OCI-M2 (cell line): ENCODE data around the gene FAM78A.
"Not testable (repeated sequence)": the region's sequence is repeated elsewhere in the genome, so short reads cannot be mapped to it uniquely, and the experiment has no call there.

Source experiments
- DNase-seq: peaks from one replicate; lab custom pipeline; 2025; ENCODE audit not compliant: unreplicated experiment; lab: John Stamatoyannopoulos, UW

The FAM78A gene

DNA sequence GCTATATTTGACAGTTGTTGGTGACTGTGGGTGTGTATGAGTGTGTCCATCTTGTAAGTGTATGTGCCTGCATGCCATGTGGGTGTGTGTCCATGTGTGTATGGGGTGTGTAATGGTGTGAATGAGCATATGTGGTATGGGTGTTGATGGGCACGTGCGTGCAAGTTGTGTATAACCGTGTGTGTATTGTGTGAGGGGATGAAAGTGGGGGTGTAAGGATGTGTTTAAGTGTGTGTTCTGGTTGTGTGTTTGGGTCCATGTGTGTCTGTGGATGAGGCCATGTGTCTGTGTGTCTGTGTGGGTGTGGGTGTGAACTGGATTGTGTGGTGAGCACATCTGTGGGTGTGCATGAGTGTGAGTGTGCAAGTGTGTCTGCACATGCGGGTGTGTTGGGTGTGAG is 5.9 kb upstream of the FAM78A start:
- no peak for DNase-seq

DNA sequence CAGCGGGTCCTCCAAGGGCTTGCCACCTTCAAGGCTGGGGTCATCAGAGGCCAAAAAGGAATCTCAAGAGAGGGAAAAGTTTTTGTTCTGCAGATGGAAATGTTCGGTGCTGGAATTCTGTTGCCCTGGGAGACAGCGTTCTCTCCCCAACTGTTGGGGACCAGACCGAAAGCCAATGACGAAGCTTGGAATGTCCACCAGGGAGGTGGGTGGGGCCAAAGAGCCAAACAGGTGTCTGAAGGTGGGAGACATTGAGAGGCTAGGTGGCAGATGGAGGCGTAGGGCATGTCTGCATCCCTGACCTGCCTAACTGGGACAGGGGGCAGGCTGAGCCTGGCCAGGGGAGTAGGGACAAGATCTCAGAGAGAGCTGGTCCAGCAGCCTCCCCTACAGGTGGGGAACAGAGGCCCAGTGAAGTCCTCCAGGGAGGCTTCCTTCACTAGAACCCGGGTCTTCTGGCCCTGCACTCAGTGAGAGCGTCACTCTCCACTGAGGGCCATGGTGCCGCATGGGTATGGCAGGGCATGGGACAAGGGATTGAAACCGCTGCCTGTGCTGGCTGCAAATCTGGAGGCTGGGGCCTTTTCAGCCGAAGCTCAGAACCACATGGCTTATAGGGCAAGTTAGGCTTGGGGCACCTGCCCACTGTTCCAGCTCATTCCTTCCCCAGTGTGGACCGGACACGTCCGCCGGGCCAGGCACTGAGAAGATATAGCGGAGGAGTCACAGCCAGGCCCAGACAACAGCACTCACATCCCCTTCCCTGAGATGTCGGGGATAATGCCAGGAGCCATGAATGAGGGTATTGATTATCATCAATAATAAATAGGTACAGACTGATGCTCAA is 5.0 kb upstream of the FAM78A start:
- no peak for DNase-seq

- no peak for DNase-seq
Observed at GRCh38 chr9:131280660-131281059, 4.3 kb upstream of the FAM78A start.

DNA sequence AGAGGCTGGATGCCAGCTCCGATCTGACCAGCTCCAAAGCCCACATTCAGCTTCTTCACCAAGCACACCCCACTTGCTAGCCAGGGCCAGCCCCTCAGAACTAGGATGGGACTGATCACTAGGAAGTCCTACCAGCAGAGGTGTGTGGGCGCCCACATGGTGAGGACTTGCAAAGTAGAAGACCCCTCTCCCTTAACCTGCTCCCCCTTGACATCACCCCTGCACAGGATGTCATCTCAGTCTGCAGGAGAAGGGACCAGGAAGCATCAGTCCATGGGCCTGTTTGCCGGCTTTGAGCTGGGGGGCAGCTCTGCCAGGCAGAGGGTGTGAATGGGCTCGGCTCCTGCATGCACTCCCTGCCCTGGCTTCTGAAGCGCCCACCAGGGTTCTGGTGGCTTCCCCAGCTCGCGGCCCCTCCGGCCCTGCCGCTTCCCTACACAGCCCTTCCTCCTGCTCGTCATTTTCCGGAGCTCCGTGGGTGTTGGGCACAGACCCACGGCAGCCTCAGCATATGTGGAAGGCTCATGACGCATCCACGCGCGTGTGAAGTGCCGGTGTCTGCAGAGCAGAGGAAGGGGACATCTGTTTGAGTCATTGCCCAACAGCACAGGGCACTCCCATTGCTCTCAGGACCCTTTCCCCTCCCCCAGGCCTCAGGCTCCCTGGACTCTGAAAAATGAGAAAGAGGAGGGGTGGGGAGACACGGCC is 3.7 kb upstream of the FAM78A start:
- no peak for DNase-seq

DNA sequence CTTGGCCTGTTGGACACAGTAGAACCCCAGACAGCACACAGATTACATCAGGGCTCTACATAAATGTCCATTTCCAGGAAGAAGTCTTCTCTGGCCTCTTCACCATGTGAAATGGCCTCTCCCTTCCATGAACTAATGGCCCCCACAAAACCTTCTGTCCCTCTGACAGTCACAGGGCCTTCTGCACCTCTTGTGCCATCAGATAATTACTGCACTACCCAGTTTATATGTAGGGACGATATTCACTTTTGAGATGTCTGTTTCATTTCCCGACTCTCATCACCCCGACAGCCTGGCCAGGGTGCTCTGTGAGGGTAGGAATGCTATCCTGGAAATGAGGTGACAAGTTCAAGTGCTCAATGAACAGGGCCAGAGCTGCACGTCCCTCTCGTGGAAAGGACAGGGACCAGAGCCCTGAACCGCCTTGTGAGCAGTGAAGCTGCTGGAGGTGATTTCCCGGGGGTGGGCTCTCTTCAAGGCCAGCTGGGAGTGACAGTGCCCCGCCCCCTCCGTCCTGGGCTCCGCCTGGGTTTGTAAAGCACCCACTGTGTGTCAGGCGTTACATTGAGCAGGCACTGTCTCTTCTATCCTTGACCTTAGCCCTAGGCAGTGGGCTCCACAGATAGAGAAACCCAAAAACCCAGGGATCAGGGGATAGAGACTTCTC is 3.0 kb upstream of the FAM78A start:
- no peak for DNase-seq

GRCh38 chr9:131278702-131279111 is 2.4 kb upstream of the FAM78A start:
- DNase-seq: no peak

- DNase-seq: no peak
Observed at GRCh38 chr9:131277910-131278701, 1.8 kb upstream of the FAM78A start.

DNA sequence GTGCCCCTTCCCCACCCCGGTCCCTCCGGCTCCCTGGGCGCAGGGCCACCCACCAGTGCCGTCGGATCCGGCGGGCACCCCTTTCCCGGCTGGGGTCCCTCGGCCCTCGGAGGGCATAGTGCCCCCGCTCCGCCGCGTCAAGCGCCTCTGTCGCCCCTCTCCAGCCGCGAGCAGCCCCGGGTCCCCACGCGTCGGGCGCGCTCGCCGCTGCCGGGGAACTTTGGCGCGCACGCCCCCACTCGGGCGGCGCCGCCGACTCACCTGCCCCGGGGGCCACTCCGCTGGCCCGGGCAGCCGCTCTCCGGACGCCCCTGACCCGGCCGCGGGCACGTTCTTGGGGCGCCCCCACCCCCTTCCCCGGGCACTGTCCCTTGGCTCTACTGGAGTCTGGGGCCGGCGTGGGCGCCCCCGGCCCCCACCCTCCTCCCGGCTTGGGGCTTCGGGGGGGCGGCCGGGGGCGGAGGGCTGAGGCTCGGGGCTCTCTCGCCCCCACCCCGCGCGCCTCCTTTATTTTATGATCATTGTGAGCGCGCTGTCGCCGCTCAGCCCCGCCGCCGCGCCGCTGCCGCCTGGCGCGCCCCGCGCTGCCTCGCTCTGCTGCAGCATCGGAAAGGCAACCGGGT is 1.1 kb upstream of the FAM78A start:
- DNase-seq: no peak

GRCh38 chr9:131276891-131277286 is 579 bp upstream of the FAM78A start:
- DNase-seq: no peak

DNA sequence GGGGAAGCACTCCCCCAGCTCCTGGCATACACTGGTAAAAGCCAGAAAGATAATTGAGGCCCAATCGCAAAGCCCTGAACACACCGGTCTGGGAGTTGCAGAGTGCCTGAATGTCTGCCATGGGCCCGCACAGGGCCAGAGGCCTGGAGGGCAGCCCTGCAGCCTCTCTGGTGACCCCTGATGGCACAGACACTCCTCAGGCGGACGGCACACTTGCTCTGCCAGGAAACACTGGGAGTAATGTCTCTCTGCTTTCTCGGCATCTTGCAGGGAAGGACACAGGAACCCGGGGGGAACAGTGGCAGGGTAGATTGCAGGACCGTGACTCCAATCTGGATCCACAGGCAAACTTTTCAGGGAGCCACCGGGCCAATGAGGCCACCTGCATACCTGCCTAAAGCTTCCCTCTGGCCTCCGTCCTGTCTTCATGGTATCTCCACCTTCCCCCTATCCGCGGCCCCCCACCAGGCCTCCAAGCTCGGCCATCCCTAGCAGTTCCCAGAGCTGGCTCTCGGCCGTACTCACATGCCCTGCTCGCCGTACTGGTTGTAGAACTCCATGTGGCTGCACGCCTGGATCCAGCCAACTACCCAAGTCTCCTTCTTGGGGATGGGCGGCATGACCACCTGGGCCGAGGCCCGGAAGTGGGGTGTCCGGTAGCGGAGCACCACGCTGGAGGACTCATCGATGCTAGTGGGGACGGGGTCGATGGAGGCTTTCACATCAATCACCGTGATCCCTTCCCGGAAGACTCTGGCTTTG is 797 bp downstream of the FAM78A start:
- DNase-seq: no peak

DNA sequence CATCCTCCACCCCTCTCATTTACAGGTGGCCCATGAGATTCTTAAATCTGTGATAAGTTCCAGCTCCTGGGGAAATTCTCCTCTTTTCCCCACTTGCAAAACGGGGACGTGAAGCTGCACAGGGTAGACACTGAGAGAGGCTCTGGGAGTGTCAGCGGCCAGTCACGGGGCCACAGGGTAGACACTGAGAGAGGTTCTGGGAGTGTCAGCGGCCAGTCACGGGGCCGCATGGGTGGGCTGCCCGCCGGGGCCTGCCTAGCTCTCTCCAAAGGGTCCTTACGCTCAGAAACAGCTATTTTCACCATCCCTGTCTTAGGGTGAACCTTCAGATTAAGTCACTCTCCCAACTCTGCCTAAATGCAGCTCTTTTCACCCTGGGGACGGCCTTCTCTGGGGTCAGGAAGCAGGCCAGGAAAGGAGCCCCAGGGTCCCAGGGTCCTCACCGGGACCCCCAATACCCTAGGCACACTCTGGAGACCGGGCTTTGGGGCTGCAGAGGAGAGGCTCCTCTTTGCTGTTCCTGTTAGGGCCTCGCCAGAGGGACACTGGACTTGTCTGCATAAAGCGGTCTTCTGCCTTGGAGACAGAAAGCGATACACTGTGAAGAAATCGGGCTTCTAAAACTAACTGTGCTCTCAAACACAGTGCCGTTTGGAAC is 1.5 kb downstream of the FAM78A start:
- DNase-seq: no peak

- DNase-seq: no peak
Observed at GRCh38 chr9:131273856-131274673, 2.2 kb downstream of the FAM78A start.

GRCh38 chr9:131273146-131273855 is 3.0 kb downstream of the FAM78A start:
- DNase-seq: no peak

- DNase-seq: no peak
Observed at GRCh38 chr9:131272212-131272611, 4.1 kb downstream of the FAM78A start.

DNA sequence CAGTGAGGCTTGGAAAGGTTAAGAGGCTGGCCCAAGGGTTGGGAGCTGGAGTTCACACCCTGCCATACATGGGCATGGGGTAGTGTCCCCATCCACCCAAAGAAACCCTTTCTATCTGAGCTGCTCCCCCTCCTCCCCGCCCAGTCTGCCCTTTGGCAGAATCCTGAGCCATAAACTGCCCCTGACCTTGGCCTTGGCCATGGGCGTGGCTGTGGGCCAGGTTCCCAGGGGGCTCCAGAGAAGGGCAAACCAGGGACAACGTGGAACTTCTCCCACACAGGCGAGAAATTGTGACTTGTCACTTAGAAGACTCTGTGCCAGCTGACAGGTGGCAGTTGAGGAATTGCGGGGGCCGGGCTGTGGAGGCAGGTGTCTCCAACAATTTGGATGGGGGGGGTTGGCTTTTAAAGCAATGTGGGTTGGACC is 4.8 kb downstream of the FAM78A start:
- no peak for DNase-seq

DNA sequence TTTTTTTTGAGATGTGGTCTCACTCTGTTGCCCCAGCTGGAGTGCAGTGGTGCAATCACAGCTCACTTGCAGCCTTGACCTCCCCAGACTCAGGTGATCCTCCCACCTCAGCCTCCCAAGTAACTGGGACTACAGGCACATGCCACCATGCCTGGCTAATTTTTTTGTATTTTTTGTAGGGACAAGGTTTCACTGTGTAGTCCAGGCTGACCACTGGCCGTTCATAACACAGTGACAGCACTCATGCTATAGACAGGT is 5.4 kb downstream of the FAM78A start:
- DNase-seq: not testable (repeated sequence)

- DNase-seq: no peak
Observed at GRCh38 chr9:131270171-131271015, 5.9 kb downstream of the FAM78A start.
